ENCODE data around the gene MFSD2B.

The MFSD2B gene

DNA sequence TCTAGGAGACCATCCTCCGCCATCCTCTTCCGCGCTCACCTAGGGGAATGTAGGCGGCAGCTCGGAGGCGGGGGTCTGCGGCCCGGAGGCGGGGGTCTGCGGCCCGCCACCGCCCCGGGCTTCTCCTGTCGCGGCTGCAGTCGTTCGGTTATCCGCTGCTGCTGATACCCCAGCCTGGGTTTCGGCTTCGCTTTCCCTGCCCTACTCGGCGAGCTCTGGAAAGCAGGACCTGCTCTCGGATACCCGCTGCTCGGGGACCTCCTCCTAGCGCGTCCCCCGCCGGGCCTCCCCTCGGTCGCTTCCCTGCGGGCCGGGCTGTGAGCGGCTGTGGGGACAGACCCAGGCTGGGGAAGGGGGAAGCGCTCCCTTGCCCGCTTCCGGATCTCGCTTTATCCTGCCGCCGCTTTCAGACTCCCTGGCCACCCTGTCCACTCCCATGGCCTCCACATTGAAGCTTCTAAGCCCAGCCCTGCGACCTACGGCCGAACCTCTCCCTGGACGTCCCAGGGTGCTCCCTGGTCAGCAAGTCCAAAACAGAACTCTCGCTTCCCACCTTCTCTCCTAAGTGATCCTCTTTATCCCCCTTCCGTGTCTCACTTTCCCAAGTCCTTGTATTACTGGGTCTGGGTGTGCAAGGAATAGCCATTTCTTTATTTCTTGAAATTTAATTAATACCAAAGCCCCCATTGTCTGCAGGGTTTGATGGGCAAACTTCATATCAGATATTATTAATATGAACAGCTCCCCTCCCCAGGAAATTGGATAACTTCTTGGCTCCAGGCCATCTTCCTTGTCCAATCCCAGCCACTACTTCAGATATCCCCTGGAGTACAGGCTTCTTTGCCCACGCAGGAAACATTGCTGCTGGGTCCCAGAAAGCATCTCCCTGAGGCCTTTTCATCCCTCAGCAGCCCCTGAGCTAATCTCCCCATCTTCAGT lies 40.4 kb downstream of the MFSD2B start:
- no peak for DNase-seq (ENCODE audit: low read depth in 2 of 2)

DNA sequence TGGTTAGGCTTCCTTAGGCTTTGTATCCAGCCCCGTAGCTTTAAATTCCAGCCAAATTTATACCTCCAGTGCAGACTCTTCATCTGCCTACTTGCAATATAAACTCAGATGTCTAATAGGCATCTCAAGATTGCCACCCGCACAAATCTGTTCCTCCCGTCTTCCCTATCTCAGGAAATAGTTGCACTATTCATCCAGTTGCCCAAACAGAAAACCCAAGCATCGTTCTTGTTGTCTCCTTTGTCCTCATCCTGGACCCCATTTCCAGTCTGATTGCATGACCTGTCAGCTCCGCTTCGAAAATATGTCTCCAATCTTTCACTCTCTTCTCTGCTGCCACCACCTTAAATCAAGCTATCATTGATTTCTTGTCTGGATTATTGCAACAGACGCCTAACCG lies 41.9 kb downstream of the MFSD2B start:
- DNase-seq (ENCODE audit: low read depth in 2 of 2): no peak

DNA sequence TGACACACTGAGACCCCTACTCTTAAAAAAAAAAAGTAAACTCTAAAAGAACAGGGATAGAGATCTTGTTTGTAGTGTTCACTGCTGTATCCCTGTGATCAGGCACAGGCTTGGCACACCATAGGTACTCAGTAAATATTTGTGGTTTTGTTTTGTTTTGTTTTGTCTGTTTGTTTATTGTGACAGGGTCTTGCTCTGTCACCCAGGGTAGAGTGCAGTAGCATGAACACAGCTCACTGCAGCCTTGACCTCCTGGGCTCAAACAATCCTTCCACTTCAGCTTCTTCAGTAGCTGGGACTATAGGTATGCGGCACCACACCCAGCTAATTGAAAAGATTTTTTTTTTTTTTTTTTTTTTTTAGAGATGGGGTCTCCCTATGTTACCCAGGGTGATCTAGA lies 43.1 kb downstream of the MFSD2B start:
- DNase-seq (ENCODE audit: low read depth in 2 of 2): no peak

DNA sequence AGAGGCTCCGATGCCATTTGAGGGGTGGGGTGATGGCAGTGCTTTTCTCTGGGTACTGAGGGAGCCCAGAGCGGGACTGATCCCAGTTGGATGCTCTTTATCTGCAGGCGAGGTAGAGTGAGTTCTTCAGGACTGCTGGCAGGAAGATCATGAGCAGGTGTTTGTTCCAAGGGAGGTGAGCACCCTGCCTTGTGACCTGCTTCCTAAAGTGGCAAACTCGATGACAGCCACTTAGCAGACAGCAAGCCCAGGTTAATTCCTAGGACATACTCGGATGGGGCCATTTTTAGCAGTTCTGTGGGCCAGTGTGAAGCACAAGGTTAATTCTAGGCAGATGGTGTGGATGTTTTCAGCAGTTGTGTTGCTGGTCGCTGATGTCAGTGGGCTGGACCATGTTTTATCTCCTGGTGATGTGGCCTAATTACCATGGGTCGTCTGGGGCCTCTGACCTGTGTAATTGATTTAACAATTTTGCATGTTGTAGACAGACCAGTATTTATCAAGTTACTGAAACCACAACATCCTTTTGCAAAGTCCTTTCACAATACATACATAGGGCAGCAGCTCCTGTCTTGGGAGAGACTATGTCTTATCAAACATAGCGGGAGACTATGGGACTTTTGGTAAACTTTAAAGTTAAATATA lies 44.6 kb downstream of the MFSD2B start:
- no peak for DNase-seq (ENCODE audit: low read depth in 2 of 2)

DNA sequence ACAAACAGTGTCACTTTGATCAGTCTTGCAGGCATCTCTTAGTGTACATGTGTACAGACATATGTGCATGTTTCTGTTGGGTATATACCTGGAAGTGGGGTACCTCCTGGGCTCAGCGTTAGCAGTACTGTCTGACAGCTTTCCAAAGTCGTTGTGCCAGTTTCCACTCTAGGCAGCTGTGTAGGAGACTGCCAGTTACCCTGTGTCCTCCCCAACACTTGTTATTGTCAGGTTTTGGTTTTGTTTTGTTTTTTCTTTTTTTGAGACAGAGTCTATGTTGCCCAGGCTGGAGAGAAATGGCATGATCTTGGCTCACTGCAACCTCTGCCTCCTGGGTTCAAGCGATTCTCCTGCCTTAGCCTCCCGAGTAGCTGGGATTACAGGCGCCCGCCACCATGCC lies 45.9 kb downstream of the MFSD2B start:
- DNase-seq (ENCODE audit: low read depth in 2 of 2): no peak

DNA sequence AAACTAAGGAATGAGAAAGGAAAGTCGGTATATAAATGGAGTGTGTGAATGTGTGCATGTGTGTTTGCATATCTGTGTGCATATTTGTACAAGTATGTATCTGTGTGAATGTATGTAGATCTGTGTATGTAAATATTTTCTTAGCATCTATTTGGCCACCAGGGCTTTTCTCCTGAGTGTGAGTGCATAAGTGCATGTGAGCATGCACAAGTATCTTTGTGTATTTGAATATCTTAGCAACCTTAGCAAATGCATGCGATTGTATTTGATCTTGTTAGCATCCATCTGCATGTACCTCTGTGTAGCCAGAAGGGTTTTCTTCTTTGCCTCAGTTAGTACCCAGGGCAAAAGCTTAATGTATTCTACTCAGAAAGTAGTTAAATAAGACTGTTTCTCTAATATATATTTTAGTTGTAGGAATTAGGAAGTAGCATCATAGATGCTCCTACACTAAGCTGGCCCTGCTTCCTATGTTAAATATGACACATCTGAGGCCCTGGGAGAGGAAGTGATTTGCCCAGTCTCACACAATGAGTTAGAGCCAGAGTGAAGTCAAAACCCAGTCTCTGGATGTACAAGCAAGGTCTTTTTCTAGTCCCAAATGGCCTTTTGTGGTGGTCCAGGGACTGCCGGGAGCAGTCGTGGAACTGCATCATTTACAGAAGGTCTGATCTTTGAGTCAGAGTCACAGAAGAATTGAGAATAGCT lies 48.8 kb downstream of the MFSD2B start:
- DNase-seq (ENCODE audit: low read depth in 2 of 2): no peak

DNA sequence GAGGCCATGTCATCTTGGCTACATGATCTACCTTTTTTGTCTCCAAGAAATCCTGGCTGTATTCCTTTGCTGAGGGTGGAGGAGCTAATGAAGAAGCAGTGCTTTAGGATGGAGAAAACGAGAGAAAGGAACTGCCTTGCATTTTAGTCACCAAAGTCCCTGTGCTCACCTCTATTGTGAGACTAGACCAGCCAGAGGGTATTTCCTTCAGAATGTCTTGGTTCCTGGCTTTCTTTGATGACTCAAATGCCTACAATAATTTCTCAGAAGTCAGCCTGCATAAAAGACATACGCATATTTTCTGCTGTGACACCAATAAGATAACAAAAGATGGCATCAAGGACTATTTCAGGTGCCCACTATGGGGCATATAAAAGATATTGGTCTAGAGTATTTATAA lies 55.5 kb downstream of the MFSD2B start:
- DNase-seq (ENCODE audit: low read depth in 2 of 2): no peak

DNA sequence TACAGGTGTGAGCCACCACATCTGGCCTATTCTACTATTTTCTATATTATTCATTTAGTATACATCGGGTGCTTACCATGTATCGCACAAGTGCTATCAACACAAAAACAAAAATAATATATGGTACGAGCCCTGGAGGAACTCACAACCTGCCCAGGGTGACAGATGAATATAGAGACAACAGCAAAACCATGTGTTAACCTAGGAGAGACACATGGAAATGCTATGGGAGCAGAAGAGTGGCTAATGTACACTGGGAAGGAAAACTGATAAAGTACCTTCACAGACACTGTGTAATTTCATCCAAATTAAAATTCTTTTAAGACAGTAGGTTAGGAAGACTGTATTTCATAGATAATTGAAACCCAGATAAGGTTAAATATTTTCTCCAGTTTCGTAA lies 62.4 kb downstream of the MFSD2B start:
- no peak for DNase-seq (ENCODE audit: low read depth in 2 of 2)

DNA sequence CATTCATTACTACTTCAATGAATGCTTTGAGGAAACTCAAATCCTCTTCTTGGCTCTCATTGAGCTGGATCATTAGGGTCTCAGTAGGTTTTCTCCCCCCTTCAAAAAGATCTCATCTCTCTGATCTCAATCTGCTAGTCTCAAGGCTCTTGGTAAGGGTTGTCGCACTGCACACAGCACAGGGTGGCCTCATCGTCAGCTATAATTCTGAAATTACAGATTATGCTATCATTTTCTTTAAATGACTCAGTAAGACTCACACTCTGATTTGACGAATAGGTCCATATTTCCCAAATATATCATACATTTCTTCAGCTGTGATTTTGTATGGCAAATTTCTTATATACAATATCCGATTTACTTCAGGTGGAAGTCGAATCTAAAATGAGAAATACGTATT lies 63.9 kb downstream of the MFSD2B start:
- no peak for DNase-seq (ENCODE audit: low read depth in 2 of 2)

DNA sequence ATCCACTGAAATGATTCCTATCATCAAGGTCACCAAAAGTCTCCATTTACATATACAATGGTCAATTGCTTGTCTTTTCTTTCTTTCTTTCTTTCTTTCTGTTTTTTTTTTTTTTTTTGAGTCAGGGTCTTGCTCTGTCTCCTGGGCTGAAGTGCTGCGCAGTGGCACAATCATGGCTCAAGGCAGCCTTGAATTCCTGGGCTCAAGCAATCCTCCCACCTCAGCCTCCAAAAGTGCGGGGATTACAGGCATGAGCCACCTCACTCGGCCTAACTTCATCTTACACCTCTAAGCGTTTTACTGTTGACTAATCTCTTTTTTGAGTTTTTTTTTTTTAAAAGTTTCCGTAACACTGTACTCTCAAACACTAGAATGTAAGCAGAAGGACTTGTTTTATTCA lies 65.4 kb downstream of the MFSD2B start:
- DNase-seq (ENCODE audit: low read depth in 2 of 2): no peak

All from stimulated activated CD4-positive, alpha-beta T cell treated with anti-CD3 and anti-CD28 coated beads, Interleukin-15, amount 100 ng/mL, for 48 hours (primary cell).